ENCODE measurements around the gene FASTKD1. TPM values are rescaled to one million over a fixed set of nuclear protein-coding genes. Genes with fewer than 3 reads are reported as not detected.
"Not testable (repeated sequence)": the region's sequence is repeated elsewhere in the genome, so short reads cannot be mapped to it uniquely, and the experiment has no call there.

The FASTKD1 gene
- total RNA-seq, 2 donors from 2014 or later: 22.6 to 26.7 TPM

- H3K36me3 ChIP-seq: no peaks in the 10 kb centered on the region
- peak within 1 kb of the TSS; percentile 81 to 88 for H3K4me3 ChIP-seq
- TF ChIP-seq, protein P1, sequence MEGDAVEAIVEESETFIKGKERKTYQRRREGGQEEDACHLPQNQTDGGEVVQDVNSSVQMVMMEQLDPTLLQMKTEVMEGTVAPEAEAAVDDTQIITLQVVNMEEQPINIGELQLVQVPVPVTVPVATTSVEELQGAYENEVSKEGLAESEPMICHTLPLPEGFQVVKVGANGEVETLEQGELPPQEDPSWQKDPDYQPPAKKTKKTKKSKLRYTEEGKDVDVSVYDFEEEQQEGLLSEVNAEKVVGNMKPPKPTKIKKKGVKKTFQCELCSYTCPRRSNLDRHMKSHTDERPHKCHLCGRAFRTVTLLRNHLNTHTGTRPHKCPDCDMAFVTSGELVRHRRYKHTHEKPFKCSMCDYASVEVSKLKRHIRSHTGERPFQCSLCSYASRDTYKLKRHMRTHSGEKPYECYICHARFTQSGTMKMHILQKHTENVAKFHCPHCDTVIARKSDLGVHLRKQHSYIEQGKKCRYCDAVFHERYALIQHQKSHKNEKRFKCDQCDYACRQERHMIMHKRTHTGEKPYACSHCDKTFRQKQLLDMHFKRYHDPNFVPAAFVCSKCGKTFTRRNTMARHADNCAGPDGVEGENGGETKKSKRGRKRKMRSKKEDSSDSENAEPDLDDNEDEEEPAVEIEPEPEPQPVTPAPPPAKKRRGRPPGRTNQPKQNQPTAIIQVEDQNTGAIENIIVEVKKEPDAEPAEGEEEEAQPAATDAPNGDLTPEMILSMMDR (IDR thresholded peaks at IDR 0.05): no peak
- peaks cover 0 to 22% of the 10 kb centered on the region in 2 donors for H3K4me1 ChIP-seq
- peak within 1 kb of the TSS; percentile 96 to 98 for H3K27ac ChIP-seq
- H3K9me3 ChIP-seq: no peaks in the 10 kb centered on the region
- H3K27me3 ChIP-seq: no peaks in the 10 kb centered on the region
- peak; percentile 91 for DNase-seq (ENCODE audit: low spot score)
Measured at GRCh38 chr2:169584005-169584877, 10.6 kb upstream of the FASTKD1 start, which contains the start of gene PPIG. Gene PPIG (plus strand): TSS chr2:169584351. CDS start chr2:169604042, 19,691 bp downstream.

GRCh38 chr2:169583518-169583917, 9.9 kb upstream of the FASTKD1 start:
- H3K27ac ChIP-seq: peak overlapping the region; percentile 96 to 98
- H3K4me3 ChIP-seq: no peak overlapping the region
- H3K4me1 ChIP-seq: peaks cover 0 to 22% of the 10 kb centered on the region in 2 donors
- TF ChIP-seq, protein P1 (IDR thresholded peaks at IDR 0.05): no peak
- H3K27me3 ChIP-seq: no peaks in the 10 kb centered on the region
- DNase-seq (ENCODE audit: low spot score): no peak
- H3K36me3 ChIP-seq: no peaks in the 10 kb centered on the region
- H3K9me3 ChIP-seq: no peaks in the 10 kb centered on the region

- not testable (repeated sequence) for DNase-seq (ENCODE audit: low spot score); H3K27ac ChIP-seq; H3K4me3 ChIP-seq; H3K9me3 ChIP-seq; H3K27me3 ChIP-seq; H3K36me3 ChIP-seq
- H3K4me1 ChIP-seq: peaks cover 0 to 22% of the 10 kb centered on the region in 2 donors
Measured at GRCh38 chr2:169582552-169583266, 9.0 kb upstream of the FASTKD1 start.

GRCh38 chr2:169579044-169579443, 5.4 kb upstream of the FASTKD1 start:
- H3K9me3 ChIP-seq: no peaks in the 10 kb centered on the region
- no peak overlapping the region for H3K4me3 ChIP-seq
- H3K4me1 ChIP-seq: no peaks in the 10 kb centered on the region
- H3K27me3 ChIP-seq: no peaks in the 10 kb centered on the region
- DNase-seq (ENCODE audit: low spot score): no peak
- no peak overlapping the region for H3K27ac ChIP-seq
- H3K36me3 ChIP-seq: no peaks in the 10 kb centered on the region
- TF ChIP-seq, protein P1 (IDR thresholded peaks at IDR 0.05): no peak

- H3K36me3 ChIP-seq; DNase-seq (ENCODE audit: low spot score); H3K9me3 ChIP-seq; H3K27me3 ChIP-seq; H3K4me3 ChIP-seq; H3K4me1 ChIP-seq; H3K27ac ChIP-seq: not testable (repeated sequence)
Measured at GRCh38 chr2:169575264-169575663, 1.6 kb upstream of the FASTKD1 start.

DNA sequence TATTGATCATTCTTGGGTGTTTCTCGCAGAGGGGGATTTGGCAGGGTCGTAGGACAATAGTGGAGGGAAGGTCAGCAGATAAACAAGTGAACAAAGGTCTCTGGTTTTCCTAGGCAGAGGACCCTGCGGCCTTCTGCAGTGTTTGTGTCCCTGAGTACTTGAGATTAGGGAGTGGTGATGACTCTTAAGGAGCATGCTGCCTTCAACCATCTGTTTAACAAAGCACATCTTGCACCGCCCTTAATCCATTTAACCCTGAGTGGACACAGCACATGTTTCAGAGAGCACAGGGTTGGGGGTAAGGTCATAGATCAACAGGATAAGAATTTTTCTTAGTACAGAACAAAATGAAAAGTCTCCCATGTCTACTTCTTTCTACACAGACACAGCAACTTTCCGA, 874 bp upstream of the FASTKD1 start:
- H3K9me3 ChIP-seq; H3K27me3 ChIP-seq; H3K4me3 ChIP-seq; H3K4me1 ChIP-seq; H3K36me3 ChIP-seq; DNase-seq (ENCODE audit: low spot score); H3K27ac ChIP-seq: not testable (repeated sequence)

- peak overlapping the region; percentile 59 to 67 for H3K4me3 ChIP-seq
- no peaks in the 10 kb centered on the region for H3K9me3 ChIP-seq
- no peaks in the 10 kb centered on the region for H3K27me3 ChIP-seq
- TF ChIP-seq, protein P1 (IDR thresholded peaks at IDR 0.05): no peak
- H3K27ac ChIP-seq: no peak overlapping the region
- no peaks in the 10 kb centered on the region for H3K36me3 ChIP-seq
- H3K4me1 ChIP-seq: no peaks in the 10 kb centered on the region
- DNase-seq (ENCODE audit: low spot score): no peak
Measured at GRCh38 chr2:169573974-169574299, 272 bp upstream of the FASTKD1 start.
